ENCODE measurements around the gene TMEM91. TPM values are rescaled to one million over a fixed set of nuclear protein-coding genes. Genes with fewer than 3 reads are reported as not detected.

The TMEM91 gene
- total RNA-seq, 4 donors from 2014 or later = 5.0 to 14.9 (median 9.0) TPM

GRCh38 chr19:41428481-41428859 lies 52.1 kb downstream of the TMEM91 start:
- intact Hi-C loops (cut with DNase I) = no loop called here
- TF ChIP-seq CTCF (IDR thresholded peaks at IDR 0.05) (no peak), POLR2A (IDR thresholded peaks at IDR 0.05) (no peak)
- H3K4me1 ChIP-seq = peaks cover 17 to 31% of the 10 kb centered on the region in 2 donors
- H3K36me3 ChIP-seq = peaks cover 16 to 30% of the 10 kb centered on the region in 2 donors
- no peak overlapping the region for H3K4me3 ChIP-seq (replicated peaks in 1 of 3)
- WGBS, 2 donors = 71 to 72% methylated on average over 1 of the region's 1 CpG
- H3K27me3 ChIP-seq = no peaks in the 10 kb centered on the region
- H3K27ac ChIP-seq = peak overlapping the region; percentile 56 to 86 (median 58)
- no peaks in the 10 kb centered on the region for H3K9me3 ChIP-seq
- DNase-seq = no peak

GRCh38 chr19:41430922-41431321 lies 54.6 kb downstream of the TMEM91 start:
- Histone ChIP-seq H3K36me3 (peaks cover 8 to 22% of the 10 kb centered on the region in 2 donors), H3K9me3 (no peaks in the 10 kb centered on the region), H3K27ac (no peak overlapping the region), H3K4me3 (replicated peaks in 1 of 3) (no peak overlapping the region), H3K27me3 (no peaks in the 10 kb centered on the region), H3K4me1 (peaks cover 17 to 31% of the 10 kb centered on the region in 2 donors)
- DNase-seq = no peak
- intact Hi-C loops (cut with DNase I) = loop anchor here (10.0 kb wide), 1 partner anchor 226 kb away; no protein-coding TSS in a partner anchor
- TF ChIP-seq POLR2A (IDR thresholded peaks at IDR 0.05) = no peak
- no peak for TF ChIP-seq CTCF (IDR thresholded peaks at IDR 0.05)
- 63 to 88% methylated on average over 5 of the region's 6 CpGs for WGBS, 2 donors

GRCh38 chr19:41431426-41432386 lies 55.4 kb downstream of the TMEM91 start:
- H3K4me1 ChIP-seq = peaks cover 17 to 26% of the 10 kb centered on the region in 2 donors
- intact Hi-C loops (cut with DNase I) = loop anchor here (10.0 kb wide), 1 partner anchor 227 kb away; no protein-coding TSS in a partner anchor
- H3K4me3 ChIP-seq (replicated peaks in 1 of 3) = no peak overlapping the region
- 82 to 84% methylated on average over 23 of the region's 23 CpGs for WGBS, 2 donors
- H3K9me3 ChIP-seq = no peaks in the 10 kb centered on the region
- H3K27ac ChIP-seq = no peak overlapping the region
- DNase-seq = peak in 1 of 2 donors; percentile 13
- TF ChIP-seq POLR2A (IDR thresholded peaks at IDR 0.05) (no peak), CTCF (IDR thresholded peaks at IDR 0.05) (peak in 2 of 6 experiments; percentile 12 to 19)
- no peaks in the 10 kb centered on the region for H3K27me3 ChIP-seq
- H3K36me3 ChIP-seq = peaks cover 8 to 22% of the 10 kb centered on the region in 2 donors

GRCh38 chr19:41433171-41433570 lies 56.8 kb downstream of the TMEM91 start:
- peaks cover 8 to 28% of the 10 kb centered on the region in 2 donors for H3K36me3 ChIP-seq
- intact Hi-C loops (cut with DNase I) = loop anchor here (10.0 kb wide), 1 partner anchor 228 kb away; no protein-coding TSS in a partner anchor

More at GRCh38 chr19:41433171-41433570, 56.8 kb downstream of the TMEM91 start:
- TF ChIP-seq CTCF (IDR thresholded peaks at IDR 0.05) (no peak), POLR2A (IDR thresholded peaks at IDR 0.05) (no peak)
- Histone ChIP-seq H3K4me3 (replicated peaks in 1 of 3) (no peak overlapping the region), H3K9me3 (no peaks in the 10 kb centered on the region), H3K27ac (no peak overlapping the region), H3K27me3 (no peaks in the 10 kb centered on the region), H3K4me1 (peaks cover 6 to 12% of the 10 kb centered on the region in 2 donors)
- DNase-seq = no peak
- 92 to 96% methylated on average over 13 to 16 of the region's 18 CpGs for WGBS, 2 donors

Other genes starting within 250 kb of the TMEM91 start
- 1 to 10 TPM in 3 of 4 donors, not detected in 1; 1.0 to 2.3 (median 1.0) TPM for gene CYP2S1, start 183.3 kb upstream of the TMEM91 start, total RNA-seq
- 10 to 100 TPM; 17.5 to 61.3 (median 35.4) TPM for gene AXL, start 157.3 kb upstream of the TMEM91 start, total RNA-seq
- gene HNRNPUL1, start 112.2 kb upstream of the TMEM91 start, total RNA-seq = 100 to 1,000 TPM; 129 to 180 (median 150) TPM
- 10 to 100 TPM; 10.6 to 22.0 (median 19.3) TPM for gene CCDC97, start 66.4 kb upstream of the TMEM91 start, total RNA-seq
- 10 to 100 TPM in 3 of 4 donors, 1 to 10 TPM in 1; 9.6 to 13.7 (median 11.0) TPM for gene TGFB1, start 22.6 kb upstream of the TMEM91 start, total RNA-seq
- 10 to 100 TPM in 2 of 4 donors, 1 to 10 TPM in 2; 5.9 to 12.5 (median 9.9) TPM for gene B9D2, start 12.4 kb upstream of the TMEM91 start, total RNA-seq
- gene EXOSC5, start 20.8 kb downstream of the TMEM91 start, total RNA-seq = 10 to 100 TPM; 11.8 to 20.7 (median 14.2) TPM
- 10 to 100 TPM; 57.4 to 90.9 (median 85.6) TPM for gene BCKDHA, start 21.3 kb downstream of the TMEM91 start, total RNA-seq
- gene B3GNT8, start 50.8 kb downstream of the TMEM91 start, total RNA-seq = 1 to 10 TPM in 2 of 4 donors, under 1 TPM in 1, not detected in 1; 0.59 to 2.4 (median 1.4) TPM
- 10 to 100 TPM; 39.1 to 53.1 (median 44.2) TPM for gene DMAC2, start 63.4 kb downstream of the TMEM91 start, total RNA-seq
- gene ERICH4, start 66.6 kb downstream of the TMEM91 start, total RNA-seq = not detected
- gene CEACAM21, start 199.6 kb downstream of the TMEM91 start, total RNA-seq = 10 to 100 TPM in 1 of 4 donors, 1 to 10 TPM in 1, under 1 TPM in 1, not detected in 1; 0.56 to 34.8 (median 2.6) TPM